ENCODE measurements around the gene TMEM175.
A peak's percentile ranks its signal among the peaks of the same experiment; 100 is the strongest.

Gene TMEM175

GRCh38 chr4:890036-890695 is 42.1 kb upstream of the TMEM175 start:
- Histone ChIP-seq H3K9ac (ENCODE audit: low read length) (no peak overlapping the region), H3K9me3 (ENCODE audit: control insufficient read depth, insufficient read depth, low read depth, low read length) (0 out of 2 replicates have a peak, but pooled peaks cover 5% of the 10 kb centered on the region), H3K4me1 (ENCODE audit: control insufficient read depth, insufficient read depth, low read length) (no peaks in the 10 kb centered on the region), H3K4me3 (ENCODE audit: low read depth, low read length) (no peak overlapping the region), H3K27ac (ENCODE audit: low read depth, low read length) (no peak overlapping the region), H3K36me3 (ENCODE audit: control insufficient read depth, insufficient read depth, low read length) (peaks cover 78% of the 10 kb centered on the region), H3K27me3 (ENCODE audit: control insufficient read depth, insufficient read depth, low read length) (no peaks in the 10 kb centered on the region)

DNA sequence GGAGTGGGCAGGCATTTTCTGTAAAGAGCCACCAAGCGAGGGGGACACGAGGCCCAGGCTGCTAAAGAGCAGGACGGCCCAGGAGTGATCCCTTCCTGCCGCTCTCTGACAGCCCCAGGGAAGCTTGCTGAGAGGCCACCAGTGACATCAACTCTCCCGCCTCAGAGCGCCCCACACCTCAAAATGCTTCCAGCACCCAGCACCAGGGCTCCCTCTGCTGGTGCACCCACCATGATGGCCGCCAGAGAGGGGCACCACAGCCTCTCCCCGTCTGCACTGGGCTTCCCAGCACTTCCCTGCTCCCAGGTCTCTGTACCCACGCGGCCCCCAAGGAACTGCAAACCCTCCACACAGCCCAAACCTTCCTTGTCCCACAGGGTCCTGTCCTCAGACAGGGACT is 40.5 kb upstream of the TMEM175 start:
- Histone ChIP-seq H3K4me3 (ENCODE audit: low read depth, low read length) (no peak overlapping the region), H3K36me3 (ENCODE audit: control insufficient read depth, insufficient read depth, low read length) (peaks cover 80% of the 10 kb centered on the region)

GRCh38 chr4:892780-893179 is 39.5 kb upstream of the TMEM175 start:
- no peak overlapping the region for H3K27ac ChIP-seq (ENCODE audit: low read depth, low read length)

More for the DNA sequence above, 40.5 kb upstream of the TMEM175 start:
- Histone ChIP-seq H3K4me1 (ENCODE audit: control insufficient read depth, insufficient read depth, low read length) (no peaks in the 10 kb centered on the region), H3K27ac (ENCODE audit: low read depth, low read length) (peak overlapping the region; percentile 62; the same call in 1 of the 2 replicates), H3K27me3 (ENCODE audit: control insufficient read depth, insufficient read depth, low read length) (no peaks in the 10 kb centered on the region), H3K9ac (ENCODE audit: low read length) (no peak overlapping the region), H3K9me3 (ENCODE audit: control insufficient read depth, insufficient read depth, low read depth, low read length) (0 out of 2 replicates have a peak, but pooled peaks cover 5% of the 10 kb centered on the region)

GRCh38 chr4:893276-893994 is 38.8 kb upstream of the TMEM175 start:
- Histone ChIP-seq H3K27me3 (ENCODE audit: control insufficient read depth, insufficient read depth, low read length) (no peaks in the 10 kb centered on the region), H3K9me3 (ENCODE audit: control insufficient read depth, insufficient read depth, low read depth, low read length) (no peaks in the 10 kb centered on the region), H3K27ac (ENCODE audit: low read depth, low read length) (no peak overlapping the region), H3K4me1 (ENCODE audit: control insufficient read depth, insufficient read depth, low read length) (no peaks in the 10 kb centered on the region), H3K4me3 (ENCODE audit: low read depth, low read length) (no peak overlapping the region), H3K9ac (ENCODE audit: low read length) (no peak overlapping the region), H3K36me3 (ENCODE audit: control insufficient read depth, insufficient read depth, low read length) (peaks cover 76% of the 10 kb centered on the region)

More at GRCh38 chr4:892780-893179, 39.5 kb upstream of the TMEM175 start:
- H3K4me1 ChIP-seq (ENCODE audit: control insufficient read depth, insufficient read depth, low read length): no peaks in the 10 kb centered on the region
- no peak overlapping the region for H3K9ac ChIP-seq (ENCODE audit: low read length)
- peaks cover 78% of the 10 kb centered on the region for H3K36me3 ChIP-seq (ENCODE audit: control insufficient read depth, insufficient read depth, low read length)
- 0 out of 2 replicates have a peak, but pooled peaks cover under 1% of the 10 kb centered on the region for H3K9me3 ChIP-seq (ENCODE audit: control insufficient read depth, insufficient read depth, low read depth, low read length)
- H3K4me3 ChIP-seq (ENCODE audit: low read depth, low read length): no peak overlapping the region
- no peaks in the 10 kb centered on the region for H3K27me3 ChIP-seq (ENCODE audit: control insufficient read depth, insufficient read depth, low read length)

DNA sequence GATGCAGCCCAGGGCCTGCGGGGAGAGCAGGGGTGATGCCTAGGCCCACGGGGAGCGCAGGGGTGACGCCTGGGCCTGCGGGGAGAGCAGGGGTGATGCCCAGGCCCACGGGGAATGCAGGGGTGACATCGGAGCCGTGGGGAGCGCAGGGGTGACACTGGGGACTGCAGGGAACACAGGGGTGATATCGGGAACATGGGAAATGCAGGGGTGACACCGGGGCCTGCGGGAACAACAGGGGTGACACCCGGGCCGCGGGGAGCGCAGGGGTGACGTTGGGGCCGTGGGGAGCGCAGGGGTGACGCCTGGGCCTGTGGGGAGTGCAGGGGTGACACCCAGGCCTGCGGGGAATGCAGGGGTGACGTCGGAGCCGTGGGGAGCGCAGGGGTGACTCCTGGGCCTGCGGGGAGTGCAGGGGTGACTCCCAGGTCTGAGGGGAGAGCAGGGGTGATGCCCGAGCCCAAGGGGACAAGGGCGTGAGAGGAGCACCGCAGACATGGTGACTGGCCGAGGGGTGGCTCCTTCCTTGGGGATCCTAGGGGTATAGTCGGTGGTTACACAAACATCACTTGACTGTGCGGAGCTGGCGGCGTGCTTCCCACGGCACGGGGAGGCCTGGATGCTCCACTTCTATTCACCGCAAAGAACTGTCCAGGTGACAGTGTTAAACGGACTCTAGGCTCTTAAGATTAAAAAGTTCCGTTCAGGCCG is 38.1 kb upstream of the TMEM175 start:
- Histone ChIP-seq H3K27ac (ENCODE audit: low read depth, low read length) (no peak overlapping the region), H3K4me3 (ENCODE audit: low read depth, low read length) (no peak overlapping the region), H3K4me1 (ENCODE audit: control insufficient read depth, insufficient read depth, low read length) (no peaks in the 10 kb centered on the region), H3K9ac (ENCODE audit: low read length) (no peak overlapping the region), H3K27me3 (ENCODE audit: control insufficient read depth, insufficient read depth, low read length) (no peaks in the 10 kb centered on the region), H3K9me3 (ENCODE audit: control insufficient read depth, insufficient read depth, low read depth, low read length) (no peaks in the 10 kb centered on the region), H3K36me3 (ENCODE audit: control insufficient read depth, insufficient read depth, low read length) (peaks cover 69% of the 10 kb centered on the region)

DNA sequence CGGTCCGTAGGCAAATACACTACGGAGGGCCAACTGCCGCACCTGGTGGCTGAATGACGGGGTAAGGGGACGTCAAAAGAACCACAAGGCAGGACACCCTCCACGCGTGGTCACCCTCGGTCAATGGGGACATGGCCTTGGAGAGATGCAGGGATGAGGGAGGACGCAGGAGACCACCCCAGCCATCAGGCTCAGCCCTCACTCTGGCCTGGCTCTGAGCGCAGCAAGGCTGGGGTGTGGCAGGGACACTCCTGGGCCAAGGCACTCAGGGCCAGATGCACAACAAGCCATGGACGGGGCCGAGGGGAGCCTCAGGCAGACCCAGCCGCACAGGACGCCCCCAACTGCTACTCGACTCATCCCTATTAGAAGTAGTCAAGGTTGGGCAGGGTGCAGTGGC is 36.7 kb upstream of the TMEM175 start:
- Histone ChIP-seq H3K27me3 (ENCODE audit: control insufficient read depth, insufficient read depth, low read length) (no peaks in the 10 kb centered on the region), H3K4me1 (ENCODE audit: control insufficient read depth, insufficient read depth, low read length) (no peaks in the 10 kb centered on the region), H3K36me3 (ENCODE audit: control insufficient read depth, insufficient read depth, low read length) (peaks cover 56% of the 10 kb centered on the region), H3K9ac (ENCODE audit: low read length) (no peak overlapping the region), H3K4me3 (ENCODE audit: low read depth, low read length) (no peak overlapping the region), H3K27ac (ENCODE audit: low read depth, low read length) (no peak overlapping the region), H3K9me3 (ENCODE audit: control insufficient read depth, insufficient read depth, low read depth, low read length) (no peaks in the 10 kb centered on the region)

- H3K4me3 ChIP-seq (ENCODE audit: low read depth, low read length): no peak overlapping the region
- H3K36me3 ChIP-seq (ENCODE audit: control insufficient read depth, insufficient read depth, low read length): peaks cover 56% of the 10 kb centered on the region
- no peaks in the 10 kb centered on the region for H3K27me3 ChIP-seq (ENCODE audit: control insufficient read depth, insufficient read depth, low read length)
- H3K9me3 ChIP-seq (ENCODE audit: control insufficient read depth, insufficient read depth, low read depth, low read length): no peaks in the 10 kb centered on the region
- H3K27ac ChIP-seq (ENCODE audit: low read depth, low read length): no peak overlapping the region
- no peak overlapping the region for H3K9ac ChIP-seq (ENCODE audit: low read length)
- H3K4me1 ChIP-seq (ENCODE audit: control insufficient read depth, insufficient read depth, low read length): no peaks in the 10 kb centered on the region
Observed at GRCh38 chr4:896216-896615, 36.0 kb upstream of the TMEM175 start.

- Histone ChIP-seq H3K4me3 (ENCODE audit: low read depth, low read length) (no peak overlapping the region), H3K27me3 (ENCODE audit: control insufficient read depth, insufficient read depth, low read length) (no peaks in the 10 kb centered on the region), H3K36me3 (ENCODE audit: control insufficient read depth, insufficient read depth, low read length) (peaks cover 56% of the 10 kb centered on the region), H3K27ac (ENCODE audit: low read depth, low read length) (no peak overlapping the region), H3K4me1 (ENCODE audit: control insufficient read depth, insufficient read depth, low read length) (no peaks in the 10 kb centered on the region), H3K9me3 (ENCODE audit: control insufficient read depth, insufficient read depth, low read depth, low read length) (no peaks in the 10 kb centered on the region), H3K9ac (ENCODE audit: low read length) (no peak overlapping the region)
Observed at GRCh38 chr4:896630-897029, 35.6 kb upstream of the TMEM175 start.

DNA sequence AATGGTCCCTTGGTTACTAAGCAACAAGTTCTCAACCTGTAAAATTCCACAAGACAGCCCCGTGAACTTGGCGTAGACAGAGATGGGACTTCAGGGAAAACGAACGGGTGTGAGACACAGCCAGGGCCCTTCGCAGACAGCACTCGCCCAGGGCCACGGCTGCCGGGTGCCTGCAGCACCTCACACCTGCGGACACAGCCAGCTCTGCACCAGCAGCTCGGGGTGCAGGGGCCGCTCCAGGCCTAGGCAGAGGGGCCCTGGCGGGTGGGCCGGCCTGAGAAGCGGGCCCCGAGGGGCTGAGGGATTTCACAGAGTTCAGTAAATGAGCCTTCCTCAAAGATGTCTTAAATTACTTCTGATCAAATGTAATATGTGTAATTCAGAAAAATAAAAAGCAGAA is 34.1 kb upstream of the TMEM175 start:
- H3K36me3 ChIP-seq (ENCODE audit: control insufficient read depth, insufficient read depth, low read length): peaks cover 48% of the 10 kb centered on the region
- H3K4me3 ChIP-seq (ENCODE audit: low read depth, low read length): no peak overlapping the region
- H3K9me3 ChIP-seq (ENCODE audit: control insufficient read depth, insufficient read depth, low read depth, low read length): no peaks in the 10 kb centered on the region
- no peak overlapping the region for H3K9ac ChIP-seq (ENCODE audit: low read length)
- H3K27me3 ChIP-seq (ENCODE audit: control insufficient read depth, insufficient read depth, low read length): no peaks in the 10 kb centered on the region
- peaks cover 4% of the 10 kb centered on the region for H3K4me1 ChIP-seq (ENCODE audit: control insufficient read depth, insufficient read depth, low read length)
- no peak overlapping the region for H3K27ac ChIP-seq (ENCODE audit: low read depth, low read length)

- Histone ChIP-seq H3K9ac (ENCODE audit: low read length) (no peak overlapping the region), H3K27me3 (ENCODE audit: control insufficient read depth, insufficient read depth, low read length) (no peaks in the 10 kb centered on the region), H3K4me1 (ENCODE audit: control insufficient read depth, insufficient read depth, low read length) (peaks cover 8% of the 10 kb centered on the region), H3K9me3 (ENCODE audit: control insufficient read depth, insufficient read depth, low read depth, low read length) (no peaks in the 10 kb centered on the region), H3K36me3 (ENCODE audit: control insufficient read depth, insufficient read depth, low read length) (peaks cover 46% of the 10 kb centered on the region), H3K4me3 (ENCODE audit: low read depth, low read length) (no peak overlapping the region), H3K27ac (ENCODE audit: low read depth, low read length) (no peak overlapping the region)
Observed at GRCh38 chr4:898869-899555, 33.2 kb upstream of the TMEM175 start.

All from HUES6 (cell line).